ENCODE data around the gene TFCP2.
"Not testable (repeated sequence)": the region's sequence is repeated elsewhere in the genome, so short reads cannot be mapped to it uniquely, and the experiment has no call there.

TFCP2 gene

GRCh38 chr12:51172515-51173431 is at the start of gene TFCP2:
TSS of gene TFCP2 (minus strand) at chr12:51173135. CDS start at chr12:51172422, 713 bp downstream.
- DNase-seq: peak; percentile 99

GRCh38 chr12:51222461-51222860 is 49.5 kb upstream of the TFCP2 start:
- DNase-seq: peak; percentile 62

GRCh38 chr12:51219857-51220256 is 46.9 kb upstream of the TFCP2 start:
- not testable (repeated sequence) for DNase-seq

- no peak for DNase-seq
Measured at GRCh38 chr12:51219322-51219721, 46.4 kb upstream of the TFCP2 start.

- peak; percentile 43 for DNase-seq
Measured at GRCh38 chr12:51218607-51219161, 45.7 kb upstream of the TFCP2 start.

- DNase-seq: peak; percentile 79
Measured at GRCh38 chr12:51217968-51218606, 45.2 kb upstream of the TFCP2 start, which contains the start of gene POU6F1. TSS of gene POU6F1 (minus strand) at chr12:51218062. CDS start at chr12:51206836, 11,226 bp downstream.

- peak; percentile 74 for DNase-seq
Measured at GRCh38 chr12:51217133-51217967, 44.4 kb upstream of the TFCP2 start.

- DNase-seq: no peak
Measured at GRCh38 chr12:51216642-51217041, 43.7 kb upstream of the TFCP2 start.

GRCh38 chr12:51214895-51215294 is 42.0 kb upstream of the TFCP2 start:
- no peak for DNase-seq

- no peak for DNase-seq
Measured at GRCh38 chr12:51210690-51211395, 37.9 kb upstream of the TFCP2 start.

- DNase-seq: no peak
Measured at GRCh38 chr12:51209259-51209658, 36.3 kb upstream of the TFCP2 start.

GRCh38 chr12:51208016-51208660 is 35.2 kb upstream of the TFCP2 start:
- DNase-seq: no peak

GRCh38 chr12:51205350-51205749 is 32.4 kb upstream of the TFCP2 start:
- no peak for DNase-seq

- DNase-seq: peak; percentile 12
Measured at GRCh38 chr12:51202718-51203117, 29.8 kb upstream of the TFCP2 start.

GRCh38 chr12:51200806-51201205 is 27.9 kb upstream of the TFCP2 start:
- no peak for DNase-seq

GRCh38 chr12:51200156-51200555 is 27.2 kb upstream of the TFCP2 start:
- DNase-seq: no peak

GRCh38 chr12:51199366-51199945 is 26.5 kb upstream of the TFCP2 start:
- no peak for DNase-seq

- no peak for DNase-seq
Measured at GRCh38 chr12:51198568-51199365, 25.8 kb upstream of the TFCP2 start.

- no peak for DNase-seq
Measured at GRCh38 chr12:51197736-51198567, 25.0 kb upstream of the TFCP2 start.
